CD4-positive, alpha-beta T cell treated with Interleukin-6 at 100 ng/mL for 8 hours (primary cell): ENCODE data around the gene IRF2BP2.
"Not testable (repeated sequence)": the region's sequence is repeated elsewhere in the genome, so short reads cannot be mapped to it uniquely, and the experiment has no call there.

Experiments
- DNase-seq: peaks from one replicate; pipeline ENCODE4 v3.0.0-alpha.2; 2020; ENCODE audit warnings: mixed read lengths, low spot score

Gene IRF2BP2

DNA sequence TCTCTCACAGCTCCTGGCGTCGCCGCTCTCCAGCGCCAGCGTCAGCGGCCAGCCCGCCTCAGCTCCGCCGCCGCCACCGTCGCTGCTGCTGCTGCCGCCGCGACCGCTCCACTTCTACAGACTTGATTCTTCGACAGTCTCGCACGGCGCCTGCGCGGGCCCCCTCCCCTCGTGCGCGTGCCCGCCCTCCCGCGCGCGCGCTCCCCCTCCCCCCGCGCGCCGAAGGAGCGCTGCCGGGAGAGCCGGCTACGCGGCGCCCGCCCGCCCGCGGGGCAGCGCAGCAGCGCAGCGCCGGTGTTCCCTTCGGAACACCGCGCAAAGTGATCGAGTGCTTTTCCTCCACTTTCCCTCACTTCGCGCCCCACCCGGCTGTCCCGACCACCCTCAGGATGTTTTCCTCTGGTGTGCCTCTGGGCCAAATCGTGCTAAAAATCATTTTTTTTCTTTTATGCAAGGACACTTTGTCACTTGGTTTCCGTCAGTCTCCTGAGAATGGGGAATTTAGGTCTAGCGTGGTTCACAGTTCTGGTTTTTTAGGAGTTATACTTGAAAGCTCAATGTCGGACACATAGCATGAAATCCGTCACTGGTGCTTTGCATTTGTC, at the start of gene IRF2BP2:
Gene IRF2BP2 (minus strand): TSS at position 118 of the 605 bp plus-strand sequence. CDS start 684 bp downstream, outside the sequence.
- peak; percentile 81 for DNase-seq

DNA sequence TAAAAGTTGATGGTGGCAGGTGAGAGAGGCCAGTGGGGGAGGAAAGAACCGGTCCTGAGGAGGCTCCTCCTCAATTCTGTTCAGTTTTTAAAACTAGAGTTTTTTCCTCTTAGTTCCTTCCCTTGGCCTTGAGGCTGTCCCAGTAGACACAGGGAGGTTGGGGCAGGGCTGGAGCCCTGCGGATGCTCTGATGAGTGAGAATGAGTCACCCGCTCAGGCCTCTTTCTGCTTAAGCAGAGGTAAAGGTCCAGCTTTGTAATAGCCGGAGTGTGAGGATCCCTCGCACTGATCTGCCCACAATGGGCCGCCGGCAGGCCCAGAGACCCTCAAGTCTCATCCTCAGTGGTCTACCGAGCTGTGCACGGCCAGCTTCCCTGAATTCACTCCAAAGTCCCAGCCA, 49.6 kb upstream of the IRF2BP2 start:
- no peak for DNase-seq

DNA sequence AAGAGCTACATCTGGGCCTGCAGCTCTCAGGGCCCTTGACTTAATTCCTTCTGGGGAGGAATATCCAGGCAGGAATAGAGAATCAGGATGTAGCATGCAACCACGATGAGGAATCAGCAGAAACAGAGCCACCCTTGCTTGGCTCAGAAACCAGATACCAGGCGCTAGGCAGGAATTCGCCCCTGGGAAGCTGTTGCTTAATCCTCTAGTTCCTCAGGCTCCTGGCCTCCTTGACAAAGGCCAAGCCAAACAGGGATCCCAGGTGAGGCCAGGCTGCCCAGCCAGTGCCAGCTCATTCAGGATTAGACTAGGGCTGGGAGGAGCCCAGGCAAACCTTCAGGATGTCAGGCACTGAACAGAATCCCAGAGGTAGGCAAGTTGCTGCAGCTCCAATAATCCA, 48.2 kb upstream of the IRF2BP2 start:
- no peak for DNase-seq

DNA sequence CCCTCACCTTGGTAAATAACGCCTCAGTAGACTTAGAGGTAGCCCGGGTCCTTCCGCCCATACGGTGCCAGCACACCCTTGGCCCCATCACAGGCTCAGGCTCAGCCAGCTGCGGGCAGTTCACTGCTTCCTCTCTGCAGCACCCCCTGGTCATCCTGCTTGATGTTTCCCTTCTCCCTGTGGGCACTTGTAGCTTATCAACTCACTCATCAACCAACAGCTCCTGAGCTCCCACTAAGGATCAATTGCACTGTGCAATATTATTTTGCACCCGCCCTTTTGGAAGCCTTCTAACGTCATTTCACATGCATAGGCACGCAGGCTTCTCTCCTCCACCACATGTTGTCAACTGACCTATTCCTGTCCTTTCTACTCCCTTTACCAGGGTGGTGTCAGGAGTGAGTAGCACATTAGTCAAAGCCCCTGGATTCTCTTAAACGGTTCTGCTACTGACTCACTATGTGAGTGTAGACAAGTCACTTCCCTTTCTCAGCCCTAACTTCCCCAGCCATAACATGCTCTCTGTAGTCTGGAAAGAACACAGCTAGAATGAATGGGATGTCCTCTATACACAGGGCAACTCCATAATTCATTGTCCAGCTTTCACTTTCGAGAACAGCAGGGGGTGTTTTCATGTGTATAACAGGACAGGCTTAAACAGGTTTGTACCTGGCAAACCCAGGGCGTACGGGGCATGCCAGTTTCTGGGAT, 47.1 kb upstream of the IRF2BP2 start:
- DNase-seq: no peak

DNA sequence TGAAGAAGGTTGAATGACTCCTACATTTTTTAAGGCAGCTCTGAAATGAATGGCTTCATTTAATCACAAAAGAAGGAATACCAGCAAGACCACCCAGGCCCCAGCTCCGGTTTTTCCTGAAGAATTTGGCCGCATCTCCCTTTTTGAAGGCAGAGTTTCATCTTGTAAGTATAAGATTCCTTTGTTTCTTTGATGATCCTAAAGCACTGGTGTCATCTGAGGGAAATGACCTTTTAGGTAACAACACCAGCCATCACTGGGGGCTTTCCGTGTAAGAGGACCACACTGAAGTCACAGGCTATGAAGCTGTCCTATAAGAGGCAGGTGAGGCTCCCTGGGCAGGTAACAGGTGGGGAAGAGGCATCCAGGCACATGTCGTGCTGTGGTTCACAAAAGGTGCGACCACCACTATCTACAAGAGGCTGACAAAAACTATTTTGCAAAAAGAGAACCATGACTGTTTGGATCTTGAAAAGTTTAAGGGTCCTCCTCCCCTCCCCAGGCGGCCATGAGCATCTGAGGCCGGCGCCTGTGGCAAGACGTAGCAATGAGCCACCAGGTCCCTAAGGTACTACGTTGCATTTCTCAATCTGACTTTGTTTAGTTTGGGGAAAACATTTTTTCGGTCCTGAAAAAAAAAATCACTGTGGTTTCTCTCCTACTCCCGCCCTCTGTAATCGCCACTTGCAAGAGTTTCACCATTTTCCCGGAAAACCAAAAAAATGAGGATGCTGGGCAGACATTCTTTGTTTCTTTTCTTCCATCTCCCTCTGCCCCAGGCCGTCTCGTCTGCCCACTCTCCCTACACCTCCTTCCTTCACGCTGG, 46.3 kb upstream of the IRF2BP2 start:
- DNase-seq: no peak

DNA sequence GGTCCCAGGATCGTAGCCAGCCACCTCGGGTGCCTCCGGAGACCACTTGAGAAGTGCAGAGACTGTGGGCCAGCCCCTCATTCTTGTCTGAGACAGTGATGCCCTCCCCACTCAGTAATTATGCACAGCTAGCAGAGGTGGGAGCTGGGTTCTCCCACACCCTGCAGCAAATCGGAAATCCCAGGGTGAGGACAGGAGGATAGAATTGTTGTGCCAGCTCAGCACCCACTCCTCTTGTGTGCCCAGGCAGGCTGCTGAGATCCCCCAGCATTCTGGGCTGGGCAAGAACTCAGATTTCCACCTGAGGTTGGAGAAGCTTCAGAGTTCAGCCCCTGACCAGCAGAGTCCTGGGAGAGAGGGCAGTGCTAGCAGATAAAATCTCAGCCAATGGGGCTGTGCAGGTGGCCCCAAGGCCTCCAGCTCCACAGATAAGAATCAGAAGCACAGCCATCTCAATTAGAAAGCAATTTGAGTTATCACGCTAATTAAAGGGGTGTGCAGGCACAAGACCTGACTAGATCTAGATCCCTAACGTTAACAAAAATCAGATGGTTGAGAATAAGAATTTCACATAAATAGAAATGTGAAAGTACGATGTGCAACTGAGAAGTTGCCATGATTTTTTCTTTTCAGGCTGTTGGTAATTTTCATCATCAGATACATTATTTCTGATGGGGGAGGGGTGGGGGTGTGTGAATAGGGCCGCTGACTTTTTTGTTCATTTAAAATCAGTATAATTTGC, 45.5 kb upstream of the IRF2BP2 start:
- DNase-seq: no peak

DNA sequence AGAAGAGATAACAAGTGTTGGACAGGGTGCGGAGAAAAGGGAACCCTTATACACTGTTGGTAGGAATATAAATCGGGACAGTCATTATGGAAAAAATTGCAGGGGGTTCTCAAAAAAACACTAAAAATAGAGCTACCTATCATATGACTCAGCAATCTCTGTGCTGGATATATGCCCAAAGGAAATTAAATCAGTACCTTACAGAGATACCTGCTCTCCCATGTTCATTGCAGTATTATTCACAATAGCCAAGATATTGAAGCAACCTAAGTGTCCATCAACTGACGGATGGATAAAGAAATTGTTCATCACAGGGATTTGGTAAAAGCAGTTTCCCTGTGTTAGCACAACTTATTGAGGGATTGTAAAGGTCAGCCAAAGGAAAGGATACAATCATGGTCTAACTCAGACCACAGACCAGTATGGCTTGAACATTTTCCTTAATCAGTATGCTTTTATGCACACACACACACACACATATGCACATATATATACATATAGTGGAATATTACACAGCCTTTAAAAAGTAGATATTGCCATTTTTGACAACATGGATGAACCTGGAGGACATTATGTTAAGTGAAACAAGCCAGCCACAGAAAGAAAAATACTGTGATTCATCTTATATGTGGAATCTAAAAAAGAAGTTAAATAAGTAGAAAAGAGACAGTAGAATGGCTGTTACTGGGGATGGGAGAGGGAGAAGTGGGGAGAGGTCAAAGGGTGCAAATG, 44.2 kb upstream of the IRF2BP2 start:
- DNase-seq: no peak

DNA sequence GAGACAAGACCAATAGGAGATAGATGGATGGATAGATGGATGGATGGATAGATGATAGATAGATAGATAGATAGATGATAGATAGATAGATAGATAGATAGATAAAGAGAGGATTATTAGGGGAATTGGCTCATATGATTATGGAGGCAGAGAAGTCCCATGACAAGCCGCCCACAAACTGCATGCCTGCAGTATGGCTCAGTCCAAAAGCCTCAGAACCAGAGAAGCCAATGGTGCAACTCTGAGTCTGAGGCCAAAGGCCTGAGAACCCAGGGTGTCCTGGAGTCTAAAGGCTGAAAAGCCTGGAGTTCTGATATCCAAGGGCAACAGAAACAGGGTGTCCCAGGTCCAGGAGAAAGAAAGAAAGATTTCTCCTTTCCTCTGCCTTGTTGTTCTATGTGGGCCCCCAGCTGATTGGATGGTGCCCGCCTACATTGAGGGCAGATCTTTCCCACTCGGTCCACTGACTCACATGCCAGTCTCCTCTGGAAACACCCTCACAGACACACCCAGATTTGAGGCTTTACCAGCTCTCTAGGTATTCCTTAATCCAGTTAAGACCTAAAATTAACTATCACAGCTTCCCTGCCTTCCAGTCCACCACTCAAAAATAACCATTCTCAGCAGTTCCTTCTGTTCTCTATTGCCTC, 39.6 kb upstream of the IRF2BP2 start:
- no peak for DNase-seq

DNA sequence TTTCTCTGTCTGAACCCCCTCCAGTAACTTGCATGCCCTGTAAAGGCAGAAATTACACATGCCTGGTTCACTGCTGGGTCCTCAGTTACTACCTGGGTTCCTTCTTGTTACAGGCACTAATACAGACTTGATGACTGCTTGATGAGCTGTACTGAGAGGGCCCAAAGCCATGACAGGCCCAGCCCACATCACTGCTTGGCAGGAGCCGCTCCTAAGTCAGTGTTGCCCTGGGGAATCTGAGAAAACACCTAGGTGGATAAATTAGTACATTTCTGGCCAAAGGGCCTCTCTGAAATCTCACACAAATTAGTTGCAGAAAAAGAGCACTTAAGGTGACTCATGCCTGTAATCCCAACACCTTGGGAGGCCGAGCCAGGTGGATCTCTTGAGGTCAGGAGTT, 37.8 kb upstream of the IRF2BP2 start:
- DNase-seq: no peak

DNA sequence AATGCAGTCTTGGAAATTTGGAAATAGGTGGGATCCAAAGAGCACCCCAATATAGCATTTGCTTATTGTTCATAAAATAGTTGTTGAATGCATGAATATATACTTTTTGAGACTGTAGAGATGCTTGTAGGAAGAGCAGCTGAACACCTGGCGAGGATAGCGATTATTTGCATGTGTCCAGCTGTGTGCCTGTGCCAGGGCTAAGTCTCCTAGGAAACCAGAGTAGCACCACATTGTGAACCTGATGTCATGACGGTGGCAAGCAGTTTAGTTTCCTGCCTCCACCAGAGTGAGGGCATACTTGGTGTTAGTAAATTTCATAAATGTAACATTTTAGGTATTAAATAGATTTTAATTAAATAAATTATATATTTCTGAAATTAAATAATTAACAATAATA, 37.3 kb upstream of the IRF2BP2 start:
- DNase-seq: no peak

DNA sequence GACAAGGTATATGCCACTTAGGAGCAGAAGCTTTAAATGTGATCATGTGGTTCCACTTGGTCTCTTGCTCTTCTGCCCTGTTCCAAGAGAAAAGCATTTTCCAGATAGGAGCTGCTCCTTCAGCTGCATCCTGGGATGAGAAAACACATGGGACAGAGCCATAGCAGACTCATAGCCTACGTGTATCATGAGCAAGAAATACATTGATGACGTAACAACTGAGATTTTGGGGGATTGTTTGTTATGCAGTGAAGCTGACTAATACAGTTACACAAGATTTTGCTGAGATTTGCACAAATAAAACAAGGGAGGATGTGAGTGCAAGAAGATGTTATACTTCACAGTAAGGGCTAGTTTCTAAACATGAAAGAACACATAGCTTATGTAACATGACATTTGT, 36.0 kb upstream of the IRF2BP2 start:
- DNase-seq: no peak

DNA sequence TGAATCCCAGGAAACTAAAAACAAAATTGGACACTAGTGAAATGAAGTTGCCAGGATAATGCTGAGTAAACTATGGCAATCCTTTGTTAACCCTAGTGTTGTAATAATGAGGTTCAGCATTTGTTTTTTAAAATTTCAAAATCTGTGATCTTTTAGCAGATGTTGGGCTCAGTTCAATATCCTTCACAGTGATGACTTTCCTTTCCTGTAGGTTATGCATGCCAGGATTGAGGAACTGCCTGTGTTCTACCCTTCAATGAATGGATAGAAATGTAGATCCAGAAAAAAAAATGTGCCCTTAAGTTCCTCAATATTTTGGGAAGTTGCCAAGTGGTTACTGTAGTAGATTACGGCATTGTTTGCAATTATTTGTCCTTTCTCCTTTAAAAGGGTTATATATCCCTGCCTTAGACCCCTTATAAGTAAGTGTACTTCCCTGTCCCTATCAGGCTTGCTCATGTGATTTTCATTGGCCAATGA, 35.5 kb upstream of the IRF2BP2 start:
- DNase-seq: no peak

DNA sequence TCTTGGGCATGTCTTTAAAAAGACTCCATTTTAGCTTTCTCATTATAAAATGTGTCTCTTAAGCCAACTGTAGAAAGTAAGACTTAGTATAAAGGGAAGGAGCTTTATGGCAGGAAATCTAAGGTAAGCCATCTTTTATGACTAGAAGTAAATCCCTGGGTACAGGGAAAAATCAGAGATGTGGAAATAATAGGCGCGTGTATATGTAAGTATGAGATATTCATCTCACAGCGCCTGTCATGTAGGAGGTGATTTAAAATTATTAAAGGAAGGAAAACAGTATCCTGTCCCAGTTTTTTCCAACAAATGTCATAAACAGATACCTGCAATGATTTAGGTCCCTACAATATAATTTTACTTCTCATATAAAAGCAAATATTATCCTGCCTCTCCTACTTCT, 35.0 kb upstream of the IRF2BP2 start:
- DNase-seq: no peak

DNA sequence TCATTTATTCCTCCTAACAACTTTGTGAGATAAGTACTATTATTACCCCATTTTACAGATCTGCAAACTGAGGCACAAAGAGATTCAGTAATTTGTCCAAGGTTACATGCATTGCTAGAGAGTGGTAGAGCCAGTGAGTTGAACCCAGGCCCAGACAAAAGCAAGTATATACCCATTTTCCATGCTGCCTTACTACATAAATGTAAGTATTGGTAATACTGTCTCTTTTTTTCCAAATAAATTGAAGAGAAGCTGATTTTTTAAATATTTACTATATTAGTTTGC, 33.8 kb upstream of the IRF2BP2 start:
- DNase-seq: no peak

DNA sequence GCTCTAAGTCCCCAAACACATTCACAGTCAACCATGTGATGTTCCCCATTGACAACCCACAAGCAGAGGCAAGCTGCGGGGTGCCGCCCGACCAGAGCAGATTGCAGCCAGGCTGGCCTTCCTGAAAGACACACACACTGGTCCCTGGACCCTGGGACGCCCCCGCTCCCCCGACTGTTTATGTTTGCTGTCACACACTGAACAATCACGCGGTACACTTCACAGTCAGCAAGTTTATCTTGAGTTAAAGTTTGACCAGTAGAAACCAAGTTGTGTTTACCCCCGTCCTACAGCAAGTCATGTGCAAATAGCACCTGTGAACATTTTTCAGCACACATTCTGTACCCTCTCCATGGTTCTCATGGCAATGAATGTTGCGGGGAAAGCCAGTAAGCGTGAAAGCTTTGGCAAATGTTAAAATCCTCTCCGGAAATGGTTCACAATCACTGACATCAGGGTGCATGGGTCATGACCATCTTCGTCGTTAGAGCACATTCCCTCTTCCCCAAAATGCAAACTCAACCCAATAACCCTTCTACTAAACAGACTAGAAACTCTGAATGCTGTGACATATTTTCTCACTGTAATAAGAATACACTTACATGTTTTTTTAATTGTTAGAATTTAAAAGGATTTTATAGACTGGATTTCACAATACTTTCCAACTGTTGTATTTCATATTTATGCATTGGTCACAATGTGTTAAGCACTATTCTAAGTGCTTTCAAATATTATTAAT, 33.3 kb upstream of the IRF2BP2 start:
- DNase-seq: no peak

DNA sequence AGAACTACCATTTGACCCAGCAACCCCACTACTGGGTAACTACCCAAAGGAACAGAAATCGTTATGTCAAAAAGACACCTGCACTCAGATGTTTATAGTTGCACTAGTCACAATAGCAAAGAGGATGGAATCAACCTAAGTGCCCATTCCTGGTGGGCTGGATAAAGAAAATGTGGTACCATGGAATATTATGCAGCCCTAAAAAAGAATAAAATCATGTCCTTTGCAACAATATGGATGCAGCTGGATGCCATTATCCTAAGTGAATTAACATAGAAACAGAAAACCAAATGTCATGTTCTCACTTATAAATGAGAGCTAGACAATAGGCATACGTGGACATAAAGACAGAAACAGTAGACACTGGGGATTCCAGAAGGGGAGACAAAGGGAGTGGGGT, 32.5 kb upstream of the IRF2BP2 start:
- DNase-seq: no peak

DNA sequence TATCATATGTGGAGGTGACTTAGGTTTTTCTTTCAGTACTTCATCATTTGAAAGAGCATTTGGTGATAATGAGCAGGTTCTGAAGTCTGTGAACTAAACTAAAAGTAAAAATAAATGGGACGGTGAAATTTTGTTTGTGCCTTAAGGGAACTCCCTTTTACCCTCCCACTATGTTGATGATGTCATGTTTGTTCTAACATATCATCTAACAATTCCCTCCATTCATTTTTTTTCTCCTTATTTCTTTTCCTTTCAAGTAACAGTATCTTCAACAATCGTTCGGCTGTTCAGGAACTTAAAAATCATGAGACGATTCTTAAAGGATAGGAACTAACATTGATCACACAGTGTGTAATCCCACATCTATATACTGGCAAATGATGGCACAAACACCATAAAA, 30.0 kb upstream of the IRF2BP2 start:
- DNase-seq: no peak

DNA sequence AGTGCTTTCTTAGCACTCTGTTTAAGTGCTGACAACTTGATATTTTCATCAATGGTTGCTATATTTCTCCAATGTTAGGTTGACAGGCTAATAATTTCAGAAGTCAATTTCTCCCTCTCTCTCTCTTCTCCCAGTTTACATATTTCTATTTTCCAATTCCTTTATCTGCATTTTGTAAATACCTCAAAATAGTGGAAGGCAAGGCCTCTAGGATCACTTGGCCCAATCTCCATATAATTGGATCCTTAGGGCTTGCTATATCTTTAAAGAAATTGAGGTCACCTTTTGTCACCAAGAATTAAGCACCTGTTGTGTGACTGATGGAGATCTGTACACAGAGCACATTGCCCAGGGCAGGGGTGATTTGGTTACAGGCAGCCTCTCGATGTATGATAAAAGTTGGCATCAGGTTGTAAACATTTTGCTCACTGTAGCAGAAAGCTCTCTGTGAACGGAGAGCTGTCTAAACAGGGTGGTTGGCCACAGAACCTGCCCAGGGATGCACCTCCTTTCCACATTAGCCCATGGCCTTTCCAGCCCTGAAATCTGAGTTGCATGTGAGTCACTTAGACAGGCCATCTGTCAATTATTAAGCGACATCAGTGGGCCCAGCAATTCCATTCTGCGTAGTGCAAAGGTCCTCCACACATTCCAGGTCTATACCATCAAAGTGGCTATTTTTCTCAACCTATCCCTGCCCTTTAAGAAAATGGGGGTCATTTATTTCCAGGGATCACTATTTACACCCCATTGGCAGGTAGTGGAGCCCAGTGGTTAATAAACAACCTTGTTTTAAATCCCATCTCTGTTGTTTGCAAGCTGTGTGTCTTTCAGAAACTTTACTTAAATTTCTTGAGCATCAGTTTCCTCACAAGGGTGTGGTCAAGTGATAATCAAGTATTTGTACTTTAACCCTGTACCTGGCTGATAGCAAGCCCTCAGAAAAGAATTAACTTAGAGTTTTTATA, 29.1 kb upstream of the IRF2BP2 start:
- no peak for DNase-seq

DNA sequence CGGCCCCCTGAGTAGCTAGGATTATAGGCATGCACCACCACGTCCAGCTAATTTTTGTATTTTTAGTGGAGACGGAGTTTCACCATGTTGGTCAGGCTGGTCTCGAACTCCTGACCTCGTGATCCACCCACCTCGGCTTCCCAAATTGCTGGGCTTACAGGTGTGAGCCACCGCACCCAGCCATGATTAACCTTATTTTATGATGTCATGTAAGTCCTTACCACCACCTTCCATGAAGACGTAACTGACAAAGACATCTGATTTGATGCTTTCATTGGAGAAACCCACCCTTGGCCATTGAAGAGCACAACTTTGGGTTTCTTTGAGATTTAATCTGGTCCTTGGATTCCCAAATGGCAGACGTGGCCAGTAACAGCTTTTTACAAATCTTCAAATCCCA, 24.9 kb upstream of the IRF2BP2 start:
- not testable (repeated sequence) for DNase-seq
